K562 (cell line): ENCODE data around the gene TMEM95. TPM values are rescaled to one million over a fixed set of nuclear protein-coding genes. Genes with fewer than 3 reads are reported as not detected.
A peak's percentile ranks its signal among the peaks of the same experiment; 100 is the strongest.

Experiments
- FIP1L1 ChIP-seq: fragments of 200-400 bp; formaldehyde crosslinking; IDR thresholded peaks from 2 replicates; pipeline ENCODE4 v1.6.1; 2018; ENCODE audit warnings: mild to moderate bottlenecking, low read depth, low read length; ENCODE audit not compliant: poor library complexity, severe bottlenecking
- FOXK2 ChIP-seq, 2 experiments: fragments of 450-650 bp; IDR thresholded peaks in 1 of 2; conservative IDR thresholded peaks in 1 of 2; 2 replicates each; pipeline ENCODE4 v1.6.1; 2016; ENCODE audit warnings: low read depth in 2 of 2, mild to moderate bottlenecking in 1 of 2
- HIVEP1 ChIP-seq: fragments of 250-450 bp; sonication (Bioruptor Pico); IDR thresholded peaks from 2 replicates; pipeline ENCODE4 v1.4.0; 2020; ENCODE audit warnings: mild to moderate bottlenecking
- MCM5 ChIP-seq: fragments of 450-650 bp; IDR thresholded peaks from 2 replicates; pipeline ENCODE4 v1.6.1; 2016; ENCODE audit warnings: low read depth
- PRPF4 ChIP-seq: fragments of 200-400 bp; formaldehyde crosslinking; IDR thresholded peaks from one replicate; pipeline ENCODE4 v1.6.1; 2017; ENCODE audit warnings: low read length, low read depth, mild to moderate bottlenecking; ENCODE audit not compliant: insufficient read depth, poor library complexity, severe bottlenecking
- RCOR1 ChIP-seq, 2 experiments: IDR thresholded peaks; 2 replicates each; pipeline ENCODE4 v1.6.1; 2012; ENCODE audit warnings: low read depth in 2 of 2, low read length in 2 of 2, borderline replicate concordance in 1 of 2, improper control_type of control experiment in 1 of 2
- SIN3A ChIP-seq, 2 experiments: fragments of 150-350 bp in 1 of 2; IDR thresholded peaks; 2 replicates each; pipeline ENCODE4 v1.6.1; 2011 to 2016; ENCODE audit warnings: borderline replicate concordance in 2 of 2, low read depth in 2 of 2, low read length in 2 of 2, mild to moderate bottlenecking in 2 of 2, moderate library complexity in 2 of 2; ENCODE audit not compliant: control insufficient read depth in 1 of 2
- SOX6 ChIP-seq: fragments of 450-650 bp; IDR thresholded peaks from 2 replicates; pipeline ENCODE4 v1.6.1; 2014; ENCODE audit warnings: mild to moderate bottlenecking
- STAG1 ChIP-seq: sonication (generic); formaldehyde crosslinking; IDR thresholded peaks from 2 replicates; pipeline ENCODE4 v1.5.0; 2020; ENCODE audit warnings: missing genetic modification reagents, borderline replicate concordance
- ZFP30 ChIP-seq: fragments of 250-450 bp; sonication (Bioruptor Pico); IDR thresholded peaks from 2 replicates; pipeline ENCODE4 v1.8.0; 2022; ENCODE audit warnings: moderate library complexity, mild to moderate bottlenecking, inconsistent platforms, borderline replicate concordance
- ZNF212 ChIP-seq: fragments of 450-650 bp; formaldehyde crosslinking; IDR thresholded peaks from 2 replicates; pipeline ENCODE4 v1.4.0; 2020; ENCODE audit warnings: mild to moderate bottlenecking
- ZNF707 ChIP-seq: fragments of 250-450 bp; sonication (Bioruptor Pico); conservative IDR thresholded peaks from 2 replicates; pipeline ENCODE4 v1.8.0; 2022; ENCODE audit warnings: inconsistent platforms, mild to moderate bottlenecking, moderate library complexity
- polyA plus RNA-seq, 8 experiments: library from polyadenylated mRNA; depleted of rRNA in 4 of 8; stranded (reverse) in 5 of 8; unstranded in 3 of 8; fragments of >200 nt; fragmentation: Nextera tagmentation in 2 of 8; fragmentation: Illumina TruSeq in 1 of 8; extraction: Ambion mirVana in 2 of 8; extraction: Trizol in 1 of 8; gene quantifications; 2 replicates each; pipeline versions ENCODE4 v1.2.1 to v1.2.3, GENCODE V29; 2011 to 2014; ENCODE audit warnings: inconsistent platforms in 1 of 8, missing spikeins in 1 of 8
- total RNA-seq, 7 experiments: library from RNA; depleted of rRNA in 6 of 7; stranded (reverse); fragments of >200 nt in 6 of 7; fragmentation: Illumina TruSeq in 2 of 7; extraction: Trizol in 2 of 7; gene quantifications; 2 replicates each; pipeline versions ENCODE4 v1.2.1 to v1.2.3, GENCODE V29; 2011 to 2021; ENCODE audit warnings: low replicate concordance in 1 of 7
- TF ChIP-seq, protein P1 (sequence below), 2 experiments: fragments of 450-650 bp; IDR thresholded peaks; 2 replicates each; pipeline ENCODE4 v1.6.1; 2016; ENCODE audit warnings: mild to moderate bottlenecking in 2 of 2, borderline replicate concordance in 1 of 2, low read depth in 1 of 2, moderate library complexity in 1 of 2
- TF ChIP-seq, protein P2 (sequence below): IDR thresholded peaks from 2 replicates; pipeline ENCODE4 v1.6.1; 2011; ENCODE audit warnings: borderline replicate concordance, low read depth, mild to moderate bottlenecking, moderate library complexity, low read length; ENCODE audit not compliant: insufficient read depth, poor library complexity, severe bottlenecking
- TF ChIP-seq, protein P3 (sequence below): fragments of 250-450 bp; sonication (Bioruptor Pico); IDR thresholded peaks from 2 replicates; pipeline ENCODE4 v1.8.0; 2021; ENCODE audit warnings: moderate library complexity, mild to moderate bottlenecking, inconsistent platforms

TMEM95 gene
- total and polyA plus RNA-seq, 9 of the 15 experiments (the other 6 are each of a cell fraction or from before 2014, with no cell fraction given) = not detected

DNA sequence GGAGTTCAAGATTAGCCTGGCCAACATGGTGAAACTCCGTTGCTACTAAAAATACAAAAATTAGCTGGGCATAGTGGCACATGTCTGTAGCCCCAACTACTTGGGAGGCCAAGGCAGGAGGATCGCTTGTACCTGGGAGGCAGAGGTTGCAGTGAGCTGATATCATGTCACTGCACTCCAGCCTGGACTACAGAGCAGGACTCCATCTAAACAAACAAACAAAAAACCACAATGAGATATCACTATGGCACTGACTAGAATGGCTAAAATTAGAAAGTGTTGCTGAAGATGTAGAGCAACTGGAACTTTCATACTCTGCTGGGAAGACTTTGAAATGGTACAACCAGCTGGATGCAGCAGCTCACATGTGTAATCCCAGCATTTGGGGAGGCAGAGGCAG, 19.4 kb downstream of the TMEM95 start (continued):
- TF ChIP-seq, protein P1, sequence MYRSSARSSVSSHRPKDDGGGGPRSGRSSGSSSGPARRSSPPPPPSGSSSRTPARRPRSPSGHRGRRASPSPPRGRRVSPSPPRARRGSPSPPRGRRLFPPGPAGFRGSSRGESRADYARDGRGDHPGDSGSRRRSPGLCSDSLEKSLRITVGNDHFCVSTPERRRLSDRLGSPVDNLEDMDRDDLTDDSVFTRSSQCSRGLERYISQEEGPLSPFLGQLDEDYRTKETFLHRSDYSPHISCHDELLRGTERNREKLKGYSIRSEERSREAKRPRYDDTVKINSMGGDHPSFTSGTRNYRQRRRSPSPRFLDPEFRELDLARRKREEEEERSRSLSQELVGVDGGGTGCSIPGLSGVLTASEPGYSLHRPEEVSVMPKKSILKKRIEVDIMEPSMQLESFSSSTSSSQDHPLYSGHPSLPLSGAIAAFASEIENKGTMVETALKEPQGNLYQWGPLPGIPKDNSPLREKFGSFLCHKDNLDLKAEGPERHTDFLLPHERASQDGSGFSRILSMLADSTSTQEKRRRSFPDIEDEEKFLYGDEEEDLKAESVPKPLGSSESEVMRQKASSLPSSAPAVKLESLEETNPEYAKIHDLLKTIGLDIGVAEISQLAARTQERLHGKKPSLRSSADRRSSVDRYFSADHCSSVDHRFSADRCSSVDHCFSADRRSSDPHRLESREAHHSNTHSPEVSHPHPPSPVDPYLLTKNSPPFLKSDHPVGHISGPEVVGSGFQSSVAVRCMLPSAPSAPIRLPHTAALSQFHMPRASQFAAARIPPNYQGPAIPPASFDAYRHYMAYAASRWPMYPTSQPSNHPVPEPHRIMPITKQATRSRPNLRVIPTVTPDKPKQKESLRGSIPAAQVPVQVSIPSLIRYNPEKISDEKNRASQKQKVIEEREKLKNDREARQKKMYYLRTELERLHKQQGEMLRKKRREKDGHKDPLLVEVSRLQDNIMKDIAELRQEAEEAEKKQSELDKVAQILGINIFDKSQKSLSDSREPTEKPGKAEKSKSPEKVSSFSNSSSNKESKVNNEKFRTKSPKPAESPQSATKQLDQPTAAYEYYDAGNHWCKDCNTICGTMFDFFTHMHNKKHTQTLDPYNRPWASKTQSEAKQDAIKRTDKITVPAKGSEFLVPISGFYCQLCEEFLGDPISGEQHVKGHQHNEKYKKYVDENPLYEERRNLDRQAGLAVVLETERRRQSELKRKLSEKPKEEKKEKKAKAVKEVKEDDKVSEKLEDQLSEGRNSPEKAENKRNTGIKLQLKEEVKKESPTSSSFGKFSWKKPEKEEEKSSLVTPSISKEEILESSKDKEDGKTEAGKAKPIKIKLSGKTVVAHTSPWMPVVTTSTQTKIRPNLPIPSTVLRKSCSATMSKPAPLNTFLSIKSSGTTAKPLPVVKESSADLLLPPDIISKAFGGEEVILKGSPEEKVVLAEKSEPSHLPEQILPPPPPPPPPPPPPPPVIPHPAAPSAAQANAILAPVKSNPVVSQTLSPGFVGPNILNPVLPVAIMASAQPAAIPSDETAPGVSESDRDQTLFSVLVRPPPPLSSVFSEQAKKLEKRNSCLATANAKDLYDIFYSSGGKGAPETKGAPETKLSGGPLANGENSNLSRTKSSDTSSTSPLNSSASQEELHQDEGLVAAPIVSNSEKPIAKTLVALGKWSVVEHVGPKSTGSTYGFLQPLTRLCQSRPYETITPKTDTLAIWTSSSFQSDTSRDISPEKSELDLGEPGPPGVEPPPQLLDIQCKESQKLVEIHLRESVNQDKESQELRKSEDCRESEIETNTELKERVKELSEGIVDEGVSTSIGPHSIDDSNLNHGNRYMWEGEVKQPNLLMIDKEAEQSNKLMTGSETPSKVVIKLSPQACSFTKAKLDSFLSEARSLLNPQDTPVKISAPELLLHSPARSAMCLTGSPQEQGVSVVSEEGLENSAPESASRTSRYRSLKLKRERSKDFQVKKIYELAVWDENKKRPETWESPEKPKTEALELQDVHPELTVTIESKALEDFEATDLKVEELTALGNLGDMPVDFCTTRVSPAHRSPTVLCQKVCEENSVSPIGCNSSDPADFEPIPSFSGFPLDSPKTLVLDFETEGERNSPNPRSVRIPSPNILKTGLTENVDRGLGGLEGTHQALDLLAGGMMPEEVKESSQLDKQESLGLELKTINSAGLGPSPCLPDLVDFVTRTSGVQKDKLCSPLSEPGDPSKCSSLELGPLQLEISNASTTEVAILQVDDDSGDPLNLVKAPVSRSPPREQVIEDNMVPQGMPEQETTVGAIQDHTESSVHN (IDR thresholded peaks at IDR 0.05; ENCODE audit: borderline replicate concordance in 1 of 2, low read depth in 1 of 2) = no peak
- no peak for TF ChIP-seq MCM5
- TF ChIP-seq, protein P2, sequence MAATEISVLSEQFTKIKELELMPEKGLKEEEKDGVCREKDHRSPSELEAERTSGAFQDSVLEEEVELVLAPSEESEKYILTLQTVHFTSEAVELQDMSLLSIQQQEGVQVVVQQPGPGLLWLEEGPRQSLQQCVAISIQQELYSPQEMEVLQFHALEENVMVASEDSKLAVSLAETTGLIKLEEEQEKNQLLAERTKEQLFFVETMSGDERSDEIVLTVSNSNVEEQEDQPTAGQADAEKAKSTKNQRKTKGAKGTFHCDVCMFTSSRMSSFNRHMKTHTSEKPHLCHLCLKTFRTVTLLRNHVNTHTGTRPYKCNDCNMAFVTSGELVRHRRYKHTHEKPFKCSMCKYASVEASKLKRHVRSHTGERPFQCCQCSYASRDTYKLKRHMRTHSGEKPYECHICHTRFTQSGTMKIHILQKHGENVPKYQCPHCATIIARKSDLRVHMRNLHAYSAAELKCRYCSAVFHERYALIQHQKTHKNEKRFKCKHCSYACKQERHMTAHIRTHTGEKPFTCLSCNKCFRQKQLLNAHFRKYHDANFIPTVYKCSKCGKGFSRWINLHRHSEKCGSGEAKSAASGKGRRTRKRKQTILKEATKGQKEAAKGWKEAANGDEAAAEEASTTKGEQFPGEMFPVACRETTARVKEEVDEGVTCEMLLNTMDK = no peak
- TF ChIP-seq ZNF212 (CRISPR knock-in tag) = no peak
- TF ChIP-seq STAG1 (CRISPR knock-in tag) = no peak
- TF ChIP-seq, protein P3, sequence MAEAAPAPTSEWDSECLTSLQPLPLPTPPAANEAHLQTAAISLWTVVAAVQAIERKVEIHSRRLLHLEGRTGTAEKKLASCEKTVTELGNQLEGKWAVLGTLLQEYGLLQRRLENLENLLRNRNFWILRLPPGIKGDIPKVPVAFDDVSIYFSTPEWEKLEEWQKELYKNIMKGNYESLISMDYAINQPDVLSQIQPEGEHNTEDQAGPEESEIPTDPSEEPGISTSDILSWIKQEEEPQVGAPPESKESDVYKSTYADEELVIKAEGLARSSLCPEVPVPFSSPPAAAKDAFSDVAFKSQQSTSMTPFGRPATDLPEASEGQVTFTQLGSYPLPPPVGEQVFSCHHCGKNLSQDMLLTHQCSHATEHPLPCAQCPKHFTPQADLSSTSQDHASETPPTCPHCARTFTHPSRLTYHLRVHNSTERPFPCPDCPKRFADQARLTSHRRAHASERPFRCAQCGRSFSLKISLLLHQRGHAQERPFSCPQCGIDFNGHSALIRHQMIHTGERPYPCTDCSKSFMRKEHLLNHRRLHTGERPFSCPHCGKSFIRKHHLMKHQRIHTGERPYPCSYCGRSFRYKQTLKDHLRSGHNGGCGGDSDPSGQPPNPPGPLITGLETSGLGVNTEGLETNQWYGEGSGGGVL (CRISPR knock-in tag) = no peak
- no peak for TF ChIP-seq FOXK2 (conservative IDR thresholded peaks at IDR 0.05 in 1 of 2, IDR thresholded peaks at IDR 0.05 in 1 of 2; ENCODE audit: low read depth in 2 of 2)
- TF ChIP-seq SIN3A (IDR thresholded peaks at IDR 0.05; ENCODE audit: borderline replicate concordance in 2 of 2, control insufficient read depth in 1 of 2, low read depth in 2 of 2, low read length in 2 of 2) = no peak
- TF ChIP-seq HIVEP1 (CRISPR knock-in tag) = no peak
- TF ChIP-seq FIP1L1 = no peak
- peak in 1 of 2 experiments; percentile 35; a peak in 1 of 4 replicates for TF ChIP-seq RCOR1 (IDR thresholded peaks at IDR 0.05; ENCODE audit: borderline replicate concordance in 1 of 2, low read depth in 2 of 2, low read length in 2 of 2)
- no peak for TF ChIP-seq ZFP30 (CRISPR knock-in tag)
- TF ChIP-seq ZNF707 (CRISPR knock-in tag) = no peak
- TF ChIP-seq PRPF4 = no peak
- TF ChIP-seq SOX6 = 0 out of 2 replicates have a peak, but pooled peaks have one; percentile 33
